ENCODE measurements around the gene ANAPC15.

The ANAPC15 gene

DNA sequence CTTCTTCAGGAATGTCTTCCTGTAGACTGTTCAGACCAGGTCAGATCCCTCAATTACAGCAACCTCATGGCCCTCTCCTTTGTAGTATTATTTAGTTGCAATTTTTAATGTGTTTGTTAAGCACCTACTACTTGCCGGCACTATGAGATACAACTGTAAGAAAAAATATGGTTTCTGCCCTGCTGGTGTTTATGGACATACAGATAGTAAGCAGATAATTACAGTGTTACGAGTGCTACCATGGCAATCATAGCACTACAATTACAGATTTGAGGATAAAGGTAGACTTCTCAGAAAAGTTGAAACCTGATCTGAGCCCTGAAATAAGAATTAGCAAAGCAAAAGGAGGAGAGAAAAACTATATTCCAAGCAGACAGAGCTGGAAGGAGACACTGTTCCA lies 29.1 kb downstream of the ANAPC15 start:
- DNase-seq: no peak

DNA sequence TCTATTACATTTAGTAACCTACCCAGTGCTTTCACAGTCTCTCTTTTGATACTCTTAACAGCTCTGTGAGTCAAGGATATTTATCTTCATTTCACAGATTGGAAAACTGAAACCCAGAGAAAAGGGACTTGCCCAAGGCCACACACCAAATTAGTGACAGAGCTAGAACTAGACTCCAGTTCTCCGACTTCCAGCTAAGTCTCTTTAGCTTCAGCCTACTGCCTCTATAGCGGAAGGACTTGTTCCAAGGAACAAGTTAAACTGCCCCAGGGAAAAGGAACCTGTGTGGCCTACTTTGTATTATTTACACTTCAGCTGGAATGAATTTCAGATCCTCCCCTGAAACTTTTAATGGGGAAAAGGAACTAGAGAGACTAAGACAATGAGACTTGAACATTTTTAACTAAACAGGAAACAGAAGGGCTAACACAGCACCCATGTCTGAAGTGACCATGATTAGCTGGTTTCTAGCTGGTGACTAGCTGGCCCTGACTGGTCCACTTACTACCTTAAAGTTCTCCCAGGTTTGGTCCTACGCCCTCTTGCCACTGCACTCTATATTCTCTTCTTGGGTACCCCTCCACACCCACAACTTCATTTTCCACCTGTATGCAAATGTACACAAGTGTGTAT lies 30.6 kb downstream of the ANAPC15 start:
- DNase-seq: no peak

DNA sequence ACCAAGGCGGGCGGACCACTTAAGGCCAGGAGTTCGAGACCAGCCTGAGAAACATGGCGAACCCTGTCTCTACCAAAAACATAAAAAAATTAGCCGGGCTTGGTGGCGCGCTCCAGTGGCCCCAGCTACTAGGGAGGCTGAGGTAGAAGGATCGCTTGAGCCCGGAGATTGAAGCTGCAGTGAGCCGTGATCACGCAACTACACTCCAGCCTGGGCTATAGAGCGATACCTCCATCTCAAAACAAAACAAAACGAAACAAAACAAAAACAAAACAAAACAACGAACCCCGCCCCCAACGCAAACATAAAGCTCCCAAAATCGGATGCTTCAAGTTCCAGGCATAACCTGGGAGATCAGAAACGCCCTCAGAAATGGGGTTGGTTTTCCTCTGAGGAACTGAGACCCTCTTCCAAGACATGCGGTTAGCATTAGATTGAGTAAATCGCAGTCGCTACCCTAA lies 31.3 kb downstream of the ANAPC15 start:
- DNase-seq: no peak

DNA sequence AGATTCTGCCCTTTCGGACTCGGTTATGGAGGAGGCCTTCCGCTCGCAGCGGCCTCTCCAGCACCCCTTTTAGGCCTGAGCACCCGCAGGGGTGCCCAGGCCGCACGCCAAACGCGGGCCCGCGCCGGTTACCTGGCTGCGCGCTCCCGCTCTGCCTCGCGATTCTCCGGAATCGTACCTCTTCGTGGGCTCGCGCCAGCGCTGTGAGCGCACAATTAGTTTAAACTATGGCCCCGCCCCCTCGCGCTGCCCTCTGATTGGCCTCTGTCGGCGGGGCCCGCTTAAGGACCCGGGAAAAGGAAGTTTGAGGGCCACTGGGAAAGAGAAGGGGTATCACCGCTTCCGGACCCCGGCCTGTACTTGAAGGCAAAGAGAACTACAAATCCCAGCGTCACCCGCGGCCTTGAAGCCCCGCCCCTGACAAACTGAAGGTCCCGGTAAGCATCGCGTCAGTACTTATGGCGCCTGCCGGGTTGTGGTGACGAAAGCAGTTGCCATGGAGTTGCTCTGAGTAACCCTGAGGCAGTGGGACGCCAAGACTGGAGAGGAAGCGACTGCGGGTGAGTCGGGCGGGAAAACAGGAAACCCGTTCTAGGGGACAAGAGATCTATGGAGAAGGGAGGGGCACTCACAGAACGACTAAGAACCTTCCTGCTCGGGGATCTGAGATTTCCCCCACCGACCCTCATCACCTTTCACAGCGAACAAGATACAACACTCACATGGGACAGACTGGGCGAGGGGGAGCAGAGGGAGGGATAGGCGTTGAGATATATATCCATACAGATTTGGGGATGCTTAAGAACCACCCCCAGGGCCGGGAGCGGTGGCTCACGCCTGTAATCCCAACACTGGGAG lies 31.9 kb downstream of the ANAPC15 start, which contains the start of the genes LRRC51 and NUMA1:
Gene LRRC51 (plus strand): TSS at position 525 of the 858 bp plus-strand sequence. CDS start 8,234 bp downstream, outside the sequence.
Gene NUMA1 (minus strand): TSS at position 217 of the 858 bp plus-strand sequence. CDS start 44,599 bp downstream, outside the sequence.
- DNase-seq: peak; percentile 100

DNA sequence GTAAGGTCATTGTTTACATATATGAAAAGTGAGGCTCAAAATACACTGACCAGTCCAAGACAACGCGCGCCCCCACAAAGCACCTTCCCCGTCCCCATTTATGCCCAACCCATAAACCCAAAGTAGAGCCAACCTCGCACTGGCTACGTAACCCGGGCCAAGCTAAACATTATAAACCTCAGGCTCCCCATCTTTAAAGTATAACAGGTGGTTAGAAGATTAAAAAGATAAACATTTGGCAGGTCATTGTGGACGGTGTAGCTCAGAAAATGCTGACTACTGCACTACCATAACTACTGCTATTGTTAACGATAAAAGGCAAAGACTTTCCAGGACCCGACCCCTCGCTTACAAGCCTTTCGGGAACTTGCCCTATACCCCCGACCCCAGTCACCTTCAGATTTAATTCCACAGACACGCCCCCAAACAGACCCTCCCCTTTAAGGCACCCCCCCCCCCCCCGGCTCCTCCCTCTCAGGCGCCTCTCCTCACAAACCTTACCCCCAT lies 32.6 kb downstream of the ANAPC15 start:
- no peak for DNase-seq

DNA sequence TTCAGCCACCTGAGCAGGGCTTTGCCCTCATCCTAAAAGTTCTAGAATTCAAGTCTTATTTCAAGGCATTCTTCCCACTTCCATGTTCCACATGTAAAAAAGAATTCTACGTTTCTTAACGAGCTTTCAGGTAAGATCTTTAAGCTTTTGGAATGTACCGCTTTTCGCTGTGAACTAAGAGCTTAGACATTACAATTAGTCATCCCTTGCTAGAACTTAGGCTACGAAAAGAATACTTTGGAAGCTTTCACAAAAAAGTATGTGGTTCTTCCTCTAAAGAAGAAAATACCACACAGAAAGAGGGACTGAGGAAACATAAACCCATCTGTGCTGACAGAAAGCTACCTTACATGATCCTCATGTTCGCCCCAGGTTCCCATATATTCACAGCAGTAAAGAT lies 34.0 kb downstream of the ANAPC15 start:
- no peak for DNase-seq

DNA sequence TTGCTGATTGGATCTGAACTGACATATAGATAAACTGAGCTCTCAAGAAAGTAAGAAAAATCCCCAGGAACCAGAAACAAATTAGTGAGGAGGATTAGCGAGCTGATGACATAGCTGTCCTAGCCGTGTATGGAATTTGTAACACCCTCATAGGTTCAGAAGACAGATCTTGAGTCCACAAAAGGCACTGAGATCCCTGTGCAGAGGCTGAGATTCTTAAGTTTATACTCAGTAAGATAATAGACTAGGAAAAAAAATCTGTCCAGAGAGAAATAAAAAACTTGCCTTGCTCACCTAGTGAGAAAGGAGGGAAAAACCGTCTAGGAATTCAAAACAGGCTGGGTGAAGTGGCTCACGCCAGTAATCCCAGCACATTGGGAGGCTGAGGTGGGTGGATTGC lies 36.7 kb downstream of the ANAPC15 start:
- no peak for DNase-seq

DNA sequence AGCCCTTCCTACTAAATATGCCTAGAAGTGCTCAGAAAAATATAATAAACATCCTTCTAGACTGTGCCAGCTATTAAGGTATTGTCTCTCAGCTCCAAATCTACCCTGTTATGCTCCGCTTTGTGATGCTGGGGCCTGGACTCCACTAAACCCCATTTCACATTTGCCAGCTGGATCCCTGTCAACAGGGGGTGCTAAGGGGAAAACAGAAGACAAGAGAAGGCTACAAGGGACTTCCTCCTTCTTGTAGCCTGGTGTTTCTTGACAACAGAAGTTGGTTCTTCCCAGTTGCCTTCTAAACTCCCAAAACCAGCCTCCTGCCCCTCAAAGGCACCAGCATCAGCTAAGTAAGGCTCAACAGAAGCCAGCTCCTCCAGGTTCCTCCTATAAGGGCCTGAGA lies 37.4 kb downstream of the ANAPC15 start:
- DNase-seq: no peak

DNA sequence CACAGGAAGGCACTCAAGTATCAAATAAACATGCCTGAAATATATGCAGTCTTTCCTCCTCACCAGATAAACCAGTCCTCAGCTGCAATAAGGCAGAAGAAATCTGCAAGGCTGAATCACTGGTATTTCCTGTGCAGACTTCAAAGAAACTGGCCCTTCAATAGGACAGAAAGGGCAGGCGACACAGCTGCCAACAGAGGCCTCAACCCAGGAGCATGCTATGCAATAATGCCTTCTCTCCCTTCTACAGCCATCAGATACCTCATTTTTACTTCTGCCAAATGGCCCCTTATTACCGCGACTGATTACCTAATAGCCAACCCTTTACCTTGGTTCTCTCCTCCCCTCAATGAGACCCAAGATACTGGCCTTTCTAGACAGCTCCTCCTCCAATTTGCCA lies 40.1 kb downstream of the ANAPC15 start:
- DNase-seq: no peak

DNA sequence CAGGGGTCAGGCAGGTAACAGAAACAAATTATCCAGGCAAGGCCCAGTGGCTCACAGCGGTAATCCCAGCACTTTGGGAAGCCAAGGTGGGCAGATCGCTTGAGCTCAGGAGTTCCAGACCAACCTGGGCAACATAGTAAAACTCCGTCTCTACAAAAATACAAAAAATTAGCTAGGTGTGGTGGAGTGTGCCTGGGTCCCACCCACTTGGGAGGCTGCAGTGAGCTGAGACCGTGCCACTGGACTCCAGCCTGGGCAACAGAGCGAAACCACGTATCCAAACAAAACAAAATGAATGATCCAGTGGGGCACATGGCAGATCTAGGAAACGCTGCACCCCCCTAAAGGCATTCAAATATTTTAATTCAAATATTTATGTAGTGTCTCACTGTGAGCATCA lies 42.0 kb downstream of the ANAPC15 start:
- no peak for DNase-seq

DNA sequence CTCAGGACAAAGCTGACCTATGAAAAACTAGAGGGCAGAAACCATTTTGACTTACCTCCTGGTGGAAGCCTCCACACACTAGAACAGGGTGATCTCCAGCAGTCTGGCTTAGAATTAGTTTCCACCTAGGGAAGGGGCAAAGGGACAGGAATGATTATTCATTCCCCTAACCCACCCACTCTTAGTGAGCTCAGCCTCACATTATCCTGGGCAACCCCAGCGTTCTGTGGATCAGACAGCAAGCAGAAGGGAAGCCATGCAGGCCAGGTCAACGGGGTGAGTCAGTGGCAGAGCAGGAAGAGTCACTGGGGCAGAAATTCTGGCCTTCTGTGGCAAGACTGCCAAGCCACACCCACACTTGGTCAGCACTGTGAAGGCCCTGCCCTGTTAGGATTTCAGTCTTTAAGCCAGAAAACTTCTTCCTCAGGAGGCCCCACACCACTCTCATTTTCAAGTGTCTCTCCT lies 42.7 kb downstream of the ANAPC15 start:
- no peak for DNase-seq

DNA sequence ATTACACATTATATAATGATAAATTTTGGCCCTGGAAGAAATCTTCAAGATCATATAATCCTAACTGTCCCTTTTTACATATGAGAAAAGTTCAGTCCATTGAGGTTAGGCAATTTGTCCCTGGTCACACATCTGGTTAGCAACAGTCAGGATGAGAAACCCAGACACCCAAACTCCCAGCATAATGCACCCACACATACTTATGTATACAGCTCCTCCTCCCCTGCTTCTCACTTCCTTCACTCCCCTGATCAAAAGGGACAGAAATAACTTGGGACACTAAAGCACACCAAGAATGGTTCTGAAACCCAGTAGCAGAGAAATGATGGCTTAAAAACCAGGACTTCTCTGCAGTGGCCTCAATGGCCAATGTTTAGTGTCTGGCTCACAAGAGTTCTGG lies 43.3 kb downstream of the ANAPC15 start:
- no peak for DNase-seq

DNA sequence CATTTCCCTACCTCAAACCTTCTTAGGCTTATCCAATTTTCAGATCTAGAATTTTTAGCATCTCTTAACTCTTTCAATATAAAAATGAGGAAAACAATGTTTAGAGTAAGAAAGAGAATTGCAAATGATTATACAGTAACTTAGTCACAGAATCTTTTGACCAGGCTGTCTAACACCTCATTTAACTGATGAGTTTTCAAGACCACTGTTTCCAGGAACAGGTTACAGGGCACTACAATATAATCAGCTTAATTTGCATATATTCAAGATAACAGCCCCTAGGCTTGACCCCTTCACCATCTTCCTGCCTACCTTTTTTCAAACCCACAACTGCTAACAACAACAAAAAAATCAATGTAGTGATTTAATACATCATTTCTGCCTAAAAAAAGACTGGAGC lies 44.8 kb downstream of the ANAPC15 start:
- DNase-seq: no peak

DNA sequence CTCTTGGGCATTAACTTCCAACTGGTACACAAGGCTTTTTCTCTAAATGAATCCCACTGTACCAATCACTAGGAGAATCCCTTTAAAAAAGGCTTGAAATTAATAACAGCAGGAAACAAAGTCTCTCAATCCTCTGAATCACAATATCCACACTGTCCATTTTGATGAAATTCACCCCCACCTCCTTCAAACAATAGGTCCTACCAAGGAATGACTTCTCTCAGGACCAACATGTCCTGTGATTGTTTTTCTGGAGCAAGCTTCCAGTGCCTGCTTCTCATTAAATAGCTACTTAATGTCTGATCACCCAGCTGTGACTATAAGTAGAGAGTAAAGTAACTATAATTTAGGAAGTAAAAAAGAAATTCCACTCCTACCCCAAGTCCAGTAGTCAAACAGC lies 45.2 kb downstream of the ANAPC15 start:
- DNase-seq: no peak

DNA sequence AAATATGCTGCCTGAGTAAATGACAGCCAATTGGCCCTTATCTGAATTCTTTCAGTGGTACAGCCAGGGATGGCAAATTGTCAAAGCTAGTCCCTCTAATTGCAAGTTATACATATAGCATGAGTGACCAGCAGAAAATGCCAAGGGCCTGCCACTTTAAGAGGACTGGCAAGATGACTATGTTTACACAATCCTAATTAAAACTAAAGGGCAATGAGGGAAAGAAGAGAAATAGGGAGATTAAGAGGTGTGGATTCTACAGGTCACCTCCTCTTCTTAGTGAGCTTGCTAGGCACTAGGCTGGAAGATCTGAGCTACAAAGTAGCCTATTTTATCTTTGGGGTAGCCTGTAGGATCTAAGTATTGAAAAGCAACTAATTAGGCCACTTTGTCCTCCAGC lies 45.6 kb downstream of the ANAPC15 start:
- DNase-seq: no peak

DNA sequence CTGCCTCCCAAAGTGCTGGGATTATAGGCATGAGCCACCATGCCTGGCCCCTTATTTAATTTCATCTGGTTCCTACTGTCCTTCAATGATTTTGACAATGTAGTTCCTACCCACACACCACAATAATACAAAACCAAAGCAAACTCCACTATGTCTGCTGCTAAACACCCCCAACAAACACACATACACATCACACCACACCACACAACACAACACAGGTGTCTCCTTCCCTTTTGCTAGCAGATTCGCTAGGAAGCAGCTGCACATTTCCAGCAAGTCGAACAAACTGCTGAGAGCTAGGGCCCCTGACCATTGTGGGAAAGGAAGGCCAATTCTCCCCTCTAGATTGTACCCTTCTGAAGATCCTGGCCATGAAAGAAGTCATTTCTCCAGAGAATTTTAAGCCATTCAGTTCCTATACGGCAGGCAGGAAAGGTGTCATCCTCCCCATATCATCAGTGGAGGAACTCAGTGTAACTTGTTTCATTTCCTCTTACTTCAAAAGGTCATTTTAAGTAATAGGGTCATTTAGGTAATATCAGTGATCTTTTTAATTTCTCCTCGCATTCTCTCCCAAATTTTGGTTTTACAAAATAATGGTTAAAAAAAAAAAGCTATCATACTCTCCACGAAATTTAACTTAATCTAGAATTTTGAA lies 50.6 kb downstream of the ANAPC15 start:
- no peak for DNase-seq
